WTC11 (cell line): ENCODE data around the gene ZNF879. TPM values are rescaled to one million over a fixed set of nuclear protein-coding genes. Genes with fewer than 3 reads are reported as not detected.

Source experiments
- ATAC-seq: fragments of 200-7000 bp; cut with Tn5 transposase; 2 replicates; pipeline ENCODE4 v1.10.0; 2021; ENCODE audit warnings: mild to moderate bottlenecking, moderate library complexity
- CTCF ChIA-PET: fragments of 300-600 bp; sonication (Branson Sonifier 250); formaldehyde crosslinking; loops from one replicate; lab custom pipeline; 2021; ENCODE audit warnings: antibody characterized with exemption; lab: Charles Lee
- POLR2A ChIA-PET: fragments of 350-600 bp; sonication (Branson Sonifier 250); formaldehyde crosslinking; loops from one replicate; lab custom pipeline; 2021; ENCODE audit warnings: antibody characterized with exemption; lab: Charles Lee
- DNase-seq: peaks from one replicate; pipeline ENCODE4 v3.0.0; 2021; ENCODE audit warnings: low spot score
- H3K27ac Mint-ChIP-seq: 2 replicates; pipeline ENCODE4 v1.8.0; 2021; ENCODE audit warnings: mixed read lengths
- H3K27me3 Mint-ChIP-seq: 2 replicates; pipeline ENCODE4 v1.8.0; 2021; ENCODE audit warnings: low read depth, mild to moderate bottlenecking, moderate library complexity, mixed read lengths
- H3K36me3 Mint-ChIP-seq: 2 replicates; pipeline ENCODE4 v1.8.0; 2021; ENCODE audit warnings: mixed read lengths
- H3K4me1 Mint-ChIP-seq: 2 replicates; pipeline ENCODE4 v1.8.0; 2022; ENCODE audit warnings: mixed read lengths
- H3K4me3 Mint-ChIP-seq: 2 replicates; pipeline ENCODE4 v1.8.0; 2021; ENCODE audit warnings: mild to moderate bottlenecking, moderate library complexity, mixed read lengths
- H3K9me3 Mint-ChIP-seq: 2 replicates; pipeline ENCODE4 v1.8.0; 2021; ENCODE audit warnings: mixed read lengths
- ATF2 ChIP-seq: sonication (generic); formaldehyde crosslinking; IDR thresholded peaks from 2 replicates; pipeline ENCODE4 v1.8.1; 2022; ENCODE audit warnings: low read depth, missing genetic modification reagents, borderline replicate concordance
- CBFB ChIP-seq: sonication (generic); formaldehyde crosslinking; IDR thresholded peaks from 2 replicates; pipeline ENCODE4 v1.8.1; 2022; ENCODE audit warnings: mild to moderate bottlenecking, low read depth, missing genetic modification reagents
- CDX4 ChIP-seq: fragments of 250-450 bp; sonication (Bioruptor Pico); IDR thresholded peaks from 2 replicates; pipeline ENCODE4 v1.9.0; 2021; ENCODE audit warnings: moderate library complexity, mild to moderate bottlenecking, inconsistent platforms, borderline replicate concordance
- CREB1 ChIP-seq: sonication (generic); formaldehyde crosslinking; IDR thresholded peaks from 2 replicates; pipeline ENCODE4 v1.8.0; 2023; ENCODE audit warnings: mild to moderate bottlenecking, missing genetic modification reagents
- CREM ChIP-seq: sonication (generic); formaldehyde crosslinking; IDR thresholded peaks from 2 replicates; pipeline ENCODE4 v1.8.1; 2022; ENCODE audit warnings: mild to moderate bottlenecking, missing genetic modification reagents, moderate library complexity
- ELF4 ChIP-seq: sonication (generic); formaldehyde crosslinking; IDR thresholded peaks from 2 replicates; pipeline ENCODE4 v1.8.1; 2022; ENCODE audit warnings: low read depth, mild to moderate bottlenecking, moderate library complexity, missing genetic modification reagents
- EMX1 ChIP-seq: fragments of 250-450 bp; sonication (Bioruptor Pico); IDR thresholded peaks from 2 replicates; pipeline ENCODE4 v1.8.0; 2021; ENCODE audit warnings: mild to moderate bottlenecking
- ESRRA ChIP-seq: sonication (generic); formaldehyde crosslinking; IDR thresholded peaks from 2 replicates; pipeline ENCODE4 v1.8.1; 2022; ENCODE audit warnings: mild to moderate bottlenecking, missing genetic modification reagents, borderline replicate concordance
- FOXJ3 ChIP-seq: sonication (generic); formaldehyde crosslinking; IDR thresholded peaks from 2 replicates; pipeline ENCODE4 v1.9.0; 2021; ENCODE audit warnings: missing genetic modification reagents, mild to moderate bottlenecking, borderline replicate concordance
- FOXP4 ChIP-seq: sonication (generic); formaldehyde crosslinking; IDR thresholded peaks from 2 replicates; pipeline ENCODE4 v1.8.0; 2022; ENCODE audit warnings: mild to moderate bottlenecking, missing genetic modification reagents
- GABPB1 ChIP-seq: sonication (generic); formaldehyde crosslinking; IDR thresholded peaks from 2 replicates; pipeline ENCODE4 v1.8.1; 2023; ENCODE audit warnings: mild to moderate bottlenecking, missing genetic modification reagents
- GRHL2 ChIP-seq: fragments of 250-450 bp; sonication (Bioruptor Pico); IDR thresholded peaks from 2 replicates; pipeline ENCODE4 v1.8.0; 2022; ENCODE audit warnings: mild to moderate bottlenecking, moderate library complexity; ENCODE audit not compliant: insufficient replicate concordance, severe bottlenecking
- JUN ChIP-seq: sonication (generic); formaldehyde crosslinking; IDR thresholded peaks from 2 replicates; pipeline ENCODE4 v1.8.0; 2023; ENCODE audit warnings: mild to moderate bottlenecking, missing genetic modification reagents
- NR1H2 ChIP-seq: sonication (generic); formaldehyde crosslinking; IDR thresholded peaks from 2 replicates; pipeline ENCODE4 v1.9.0; 2021; ENCODE audit warnings: mild to moderate bottlenecking, moderate library complexity, missing genetic modification reagents
- PRRX2 ChIP-seq: fragments of 250-450 bp; sonication (Bioruptor Pico); IDR thresholded peaks from 2 replicates; pipeline ENCODE4 v1.8.0; 2021; ENCODE audit warnings: mild to moderate bottlenecking
- RELA ChIP-seq: sonication (generic); formaldehyde crosslinking; IDR thresholded peaks from 2 replicates; pipeline ENCODE4 v1.8.1; 2022; ENCODE audit warnings: missing genetic modification reagents, mild to moderate bottlenecking, borderline replicate concordance
- SMAD3 ChIP-seq: sonication (generic); formaldehyde crosslinking; IDR thresholded peaks from 2 replicates; pipeline ENCODE4 v1.8.0; 2022; ENCODE audit warnings: missing genetic modification reagents, mild to moderate bottlenecking, borderline replicate concordance
- SP1 ChIP-seq: sonication (generic); formaldehyde crosslinking; conservative IDR thresholded peaks from 2 replicates; pipeline ENCODE4 v1.8.1; 2022; ENCODE audit warnings: missing genetic modification reagents
- TP53 ChIP-seq: sonication (generic); formaldehyde crosslinking; IDR thresholded peaks from 2 replicates; pipeline ENCODE4 v1.8.1; 2023; ENCODE audit warnings: mild to moderate bottlenecking, missing genetic modification reagents
- USF2 ChIP-seq: sonication (generic); formaldehyde crosslinking; IDR thresholded peaks from 2 replicates; pipeline ENCODE4 v1.8.1; 2023; ENCODE audit warnings: mild to moderate bottlenecking, missing genetic modification reagents, moderate library complexity
- ZNF219 ChIP-seq: sonication (generic); formaldehyde crosslinking; IDR thresholded peaks from 2 replicates; pipeline ENCODE4 v1.8.0; 2023; ENCODE audit warnings: missing genetic modification reagents, mild to moderate bottlenecking, borderline replicate concordance
- ZNF281 ChIP-seq: sonication (generic); formaldehyde crosslinking; IDR thresholded peaks from 2 replicates; pipeline ENCODE4 v1.8.0; 2023; ENCODE audit warnings: mild to moderate bottlenecking, missing genetic modification reagents
- ZNF396 ChIP-seq: fragments of 250-450 bp; sonication (Bioruptor Pico); IDR thresholded peaks from 2 replicates; pipeline ENCODE4 v1.8.0; 2021; ENCODE audit warnings: mild to moderate bottlenecking, moderate library complexity, borderline replicate concordance
- ZNF423 ChIP-seq: fragments of 250-450 bp; sonication (Bioruptor Pico); IDR thresholded peaks from 2 replicates; pipeline ENCODE4 v2.1.2; 2022; ENCODE audit warnings: mild to moderate bottlenecking, moderate library complexity
- ZNF671 ChIP-seq: fragments of 250-450 bp; sonication (Bioruptor Pico); IDR thresholded peaks from 2 replicates; pipeline ENCODE4 v1.8.0; 2021; ENCODE audit warnings: mild to moderate bottlenecking
- total RNA-seq: library from RNA; stranded (reverse); gene quantifications from 3 replicates; pipeline ENCODE4 v1.2.3, GENCODE V29; 2021

ZNF879 gene
- total RNA-seq, 1 experiment from 2014 or later = 5.2 TPM

- no peak overlapping the region for H3K4me3 Mint-ChIP-seq
- H3K4me1 Mint-ChIP-seq = peaks cover 21% of the 10 kb centered on the region
- CTCF ChIA-PET = no interaction called here
- POLR2A ChIA-PET = no interaction called here
- peaks cover 9% of the 10 kb centered on the region for H3K36me3 Mint-ChIP-seq
- DNase-seq (no peak), ATAC-seq (no peak)
- H3K9me3 Mint-ChIP-seq = peaks cover 52% of the 10 kb centered on the region
- H3K27me3 Mint-ChIP-seq = peaks cover 30% of the 10 kb centered on the region
- H3K27ac Mint-ChIP-seq = no peak overlapping the region
- TF ChIP-seq ZNF281 (no peak), SMAD3 (CRISPR knock-in tag) (no peak), FOXP4 (CRISPR knock-in tag) (no peak), ZNF671 (no peak), EMX1 (CRISPR knock-in tag) (no peak), ESRRA (no peak)
These were observed 31.8 kb downstream of the ZNF879 start for GRCh38 chr5:179055436-179055835.

GRCh38 chr5:179055841-179056240, 32.2 kb downstream of the ZNF879 start:
- H3K4me3 Mint-ChIP-seq = no peak overlapping the region
- H3K9me3 Mint-ChIP-seq = peaks cover 49% of the 10 kb centered on the region
- H3K4me1 Mint-ChIP-seq = peaks cover 23% of the 10 kb centered on the region
- peaks cover 30% of the 10 kb centered on the region for H3K27me3 Mint-ChIP-seq
- ATAC-seq = no peak
- H3K36me3 Mint-ChIP-seq = peaks cover 9% of the 10 kb centered on the region
- CTCF ChIA-PET = no interaction called here
- TF ChIP-seq TP53 (no peak), CBFB (CRISPR knock-in tag) (no peak), ZNF396 (no peak), ATF2 (CRISPR knock-in tag) (no peak), PRRX2 (CRISPR knock-in tag) (no peak), ESRRA (no peak), GABPB1 (CRISPR knock-in tag) (no peak), JUN (CRISPR knock-in tag) (no peak), GRHL2 (CRISPR knock-in tag) (no peak), ZNF423 (CRISPR knock-in tag) (no peak), RELA (CRISPR knock-in tag) (no peak)
- TF ChIP-seq, all 79 proteins: peak for 0
- DNase-seq = no peak
- POLR2A ChIA-PET = no interaction called here
- H3K27ac Mint-ChIP-seq = no peak overlapping the region

- DNase-seq = peak; percentile 96
- ChIA-PET POLR2A (interaction anchor here (0.9 to 1.3 kb wide), 2 partner anchors 75 to 109 kb away, joined by 3 read pairs; no protein-coding TSS in a partner anchor), CTCF (interaction anchor here (0.5 to 1.5 kb wide), 6 partner anchors 52 to 330 kb away, joined by 3 to 7 read pairs (median 4); partner anchors contain the start of genes ZNF354A, ZNF354B and ZNF454)
- Mint-ChIP-seq H3K27ac (peak within 1 kb of the TSS; percentile 53; the same call in 1 of the 2 replicates), H3K4me3 (peak within 1 kb of the TSS; percentile 82), H3K27me3 (peaks cover 21% of the 10 kb centered on the region), H3K9me3 (peaks cover 34% of the 10 kb centered on the region), H3K36me3 (peaks cover 43% of the 10 kb centered on the region), H3K4me1 (peaks cover 18% of the 10 kb centered on the region)
- peak; percentile 97 for ATAC-seq
- TF ChIP-seq ELF4 (CRISPR knock-in tag) (0 out of 2 replicates have a peak, but pooled peaks have one; percentile 84), SP1 (CRISPR knock-in tag) (peak; percentile 93), CREB1 (CRISPR knock-in tag) (peak; percentile 98), USF2 (CRISPR knock-in tag) (peak; percentile 49), NR1H2 (peak; percentile 93), CREM (peak; percentile 89), CDX4 (CRISPR knock-in tag) (no peak), FOXJ3 (CRISPR knock-in tag) (peak; percentile 95), ZNF219 (CRISPR knock-in tag) (peak; percentile 91)
These were observed 36.8 kb downstream of the ZNF879 start, which contains the start of gene ZNF354C for GRCh38 chr5:179060116-179061008. TSS of gene ZNF354C (plus strand) at chr5:179060373. CDS start at chr5:179062069, 1,696 bp downstream.
